Raji (cell line): ENCODE measurements around the gene CTNNA2.

Experiments used
- POLR2A ChIP-seq: IDR thresholded peaks from 2 replicates; pipeline ENCODE4 v1.6.1; 2011; ENCODE audit warnings: low read depth, low read length, control low read depth; ENCODE audit not compliant: insufficient read depth

Gene CTNNA2

GRCh38 chr2:80014637-80015036, 501.8 kb downstream of the CTNNA2 start:
- no peak for TF ChIP-seq POLR2A

- TF ChIP-seq POLR2A, result no peak
Observed at GRCh38 chr2:80016171-80016570, 503.3 kb downstream of the CTNNA2 start.

DNA sequence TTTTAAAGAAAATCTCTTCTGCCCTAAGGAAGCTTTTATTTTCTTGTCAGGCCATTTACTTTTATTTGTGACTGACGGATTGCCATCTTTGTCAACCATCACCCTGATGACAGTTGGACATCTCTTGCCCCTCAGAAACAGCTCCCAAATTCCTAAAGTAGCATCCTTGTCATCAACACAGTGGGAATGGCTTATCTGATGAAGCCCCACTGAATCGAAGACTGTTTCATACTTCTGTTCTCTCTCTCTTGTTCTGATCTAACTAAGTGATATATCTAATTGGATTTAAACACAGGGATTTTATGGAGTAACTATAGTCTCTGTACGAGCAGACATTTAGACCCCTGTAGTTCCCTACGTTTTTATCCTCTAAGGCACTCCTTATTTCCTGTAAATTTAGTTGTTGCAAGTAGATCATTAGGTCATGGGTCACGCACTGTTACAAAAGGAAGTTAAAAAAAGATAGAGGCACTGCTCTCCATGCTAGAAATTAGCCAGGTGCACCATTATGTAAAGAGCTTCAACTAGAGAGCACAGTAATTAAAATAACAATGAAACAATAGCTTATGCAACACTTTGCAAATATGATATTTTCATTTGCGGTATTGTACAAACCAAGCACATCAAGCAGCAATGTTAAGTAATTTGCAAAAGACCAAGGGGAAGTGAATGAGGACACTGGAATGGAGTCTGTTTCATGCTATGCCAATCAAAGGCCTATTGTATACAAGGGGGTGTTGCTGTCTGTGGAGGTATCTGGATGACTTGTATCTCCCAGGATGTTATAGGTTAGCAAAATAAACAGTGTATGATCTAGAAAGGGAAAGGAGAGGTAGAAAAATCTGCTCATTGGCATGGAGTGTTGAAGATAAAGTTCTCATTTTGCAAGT, 507.0 kb downstream of the CTNNA2 start:
- no peak for TF ChIP-seq POLR2A

DNA sequence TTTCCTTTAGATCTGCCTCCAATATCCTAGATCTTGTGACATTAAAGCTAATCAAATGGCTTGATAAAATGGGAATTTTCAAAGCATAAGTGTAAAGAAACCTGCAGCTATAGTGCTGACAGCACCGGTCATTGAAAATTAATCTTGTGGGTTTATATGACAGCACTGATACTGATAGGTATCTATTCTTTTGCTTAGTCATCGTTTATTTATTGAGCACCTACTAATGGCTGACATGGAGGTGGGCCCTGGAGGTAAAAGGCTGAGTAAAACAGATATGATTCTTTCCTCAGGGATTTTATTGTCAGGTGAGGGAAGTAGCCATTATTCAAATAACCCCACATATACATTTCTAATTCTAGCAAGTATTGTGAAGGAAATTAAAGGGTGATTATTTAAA, 509.2 kb downstream of the CTNNA2 start:
- no peak for TF ChIP-seq POLR2A

DNA sequence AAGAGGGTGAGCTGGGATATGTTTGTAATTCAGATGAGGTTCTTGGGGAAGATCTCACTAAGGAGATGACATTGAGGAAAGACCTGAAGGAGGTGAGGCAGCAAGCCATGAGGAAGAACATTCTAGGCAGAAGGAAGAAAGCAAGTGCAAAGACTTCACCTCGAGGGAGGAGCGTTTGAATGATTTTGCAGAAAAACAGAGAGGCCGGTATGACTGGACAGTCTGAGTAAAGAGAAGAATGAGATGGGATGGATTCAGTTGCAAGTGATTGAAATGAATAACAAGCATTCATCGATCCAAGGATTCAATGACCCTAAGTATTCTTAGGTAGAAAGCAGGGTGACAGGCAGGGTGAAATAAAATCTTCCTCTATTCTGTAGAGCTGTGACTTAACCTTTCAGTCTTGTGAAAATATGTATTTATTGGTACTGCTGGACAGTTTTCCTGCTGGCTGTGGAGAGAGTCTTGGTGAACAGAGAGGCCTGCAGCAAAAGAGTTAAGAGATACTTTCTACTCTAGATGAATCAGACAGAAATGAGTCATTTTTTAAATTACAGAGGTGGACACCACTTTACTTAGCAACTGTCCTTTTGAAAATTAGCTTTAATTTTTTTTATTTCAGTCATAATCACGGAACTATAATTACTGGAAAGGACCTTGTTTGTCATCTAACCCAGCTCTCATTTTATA, 513.3 kb downstream of the CTNNA2 start:
- no peak for TF ChIP-seq POLR2A

- TF ChIP-seq POLR2A, result no peak
Observed at GRCh38 chr2:80028051-80028450, 515.2 kb downstream of the CTNNA2 start.

DNA sequence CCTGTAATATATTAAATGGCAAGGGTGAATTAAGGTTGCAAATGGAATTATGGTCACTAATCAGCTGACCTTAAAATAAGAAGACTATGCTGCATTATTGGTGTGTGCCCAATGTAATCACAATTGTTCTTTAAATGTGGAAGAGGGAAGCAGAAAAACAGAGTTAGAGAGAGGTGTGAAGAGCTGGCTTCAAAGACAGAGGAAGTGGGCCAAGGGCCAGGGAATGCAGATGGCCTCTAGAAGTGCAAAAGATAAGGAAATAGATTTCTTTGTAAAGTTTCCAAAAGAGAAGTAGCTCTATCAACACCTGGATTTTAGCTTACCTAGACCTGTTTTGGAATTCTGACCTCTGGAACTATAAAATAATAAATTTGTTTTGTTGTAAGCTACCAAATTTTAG, 515.7 kb downstream of the CTNNA2 start:
- no peak for TF ChIP-seq POLR2A

- no peak for TF ChIP-seq POLR2A
Observed at GRCh38 chr2:80030135-80030534, 517.3 kb downstream of the CTNNA2 start.

- TF ChIP-seq POLR2A, result no peak
Observed at GRCh38 chr2:80035749-80036285, 523.0 kb downstream of the CTNNA2 start.

DNA sequence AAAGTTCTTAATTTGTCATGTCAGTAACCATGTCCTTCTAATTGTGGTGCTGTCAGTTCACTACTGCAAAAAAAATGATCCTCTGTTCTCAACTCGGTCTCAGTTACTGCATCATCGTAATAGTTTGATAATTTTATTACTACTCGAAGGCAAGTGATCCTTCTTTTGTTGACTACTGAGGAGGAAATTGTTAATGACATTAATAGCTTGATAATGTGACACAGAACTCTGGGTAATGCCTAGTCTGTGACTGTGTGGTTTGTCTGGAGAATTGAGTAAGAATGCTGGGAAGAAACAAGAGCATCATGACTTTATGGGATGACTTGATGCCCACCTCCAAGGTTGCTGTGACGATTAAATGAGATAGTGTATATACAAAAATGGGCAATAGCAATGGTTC, 524.5 kb downstream of the CTNNA2 start:
- no peak for TF ChIP-seq POLR2A

GRCh38 chr2:80040226-80040625, 527.4 kb downstream of the CTNNA2 start:
- TF ChIP-seq POLR2A, result no peak

DNA sequence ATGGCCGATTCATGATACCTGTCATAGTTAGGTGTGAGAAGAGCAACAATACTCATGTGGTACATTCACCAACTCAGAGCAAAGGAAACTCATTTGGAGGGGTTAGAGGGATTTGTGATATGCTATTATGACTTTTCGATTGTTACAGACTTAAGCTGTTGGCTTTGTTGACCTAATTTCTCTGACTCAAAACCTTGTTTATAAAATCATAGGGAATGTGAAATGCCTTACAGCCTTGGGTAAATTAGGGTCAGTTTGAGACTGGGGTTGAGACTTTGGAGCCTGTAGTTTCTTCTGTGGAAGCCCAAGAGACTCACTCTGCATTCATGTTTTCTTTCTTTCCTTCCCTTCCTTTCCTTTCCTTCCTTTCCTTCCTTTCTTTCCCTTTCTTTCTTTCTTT, 529.8 kb downstream of the CTNNA2 start:
- TF ChIP-seq POLR2A, result no peak

- TF ChIP-seq POLR2A, result no peak
Observed at GRCh38 chr2:80048296-80048695, 535.4 kb downstream of the CTNNA2 start.

- TF ChIP-seq POLR2A, result no peak
Observed at GRCh38 chr2:80050246-80050645, 537.4 kb downstream of the CTNNA2 start.

- TF ChIP-seq POLR2A, result no peak
Observed at GRCh38 chr2:80053522-80054345, 540.9 kb downstream of the CTNNA2 start.

- no peak for TF ChIP-seq POLR2A
Observed at GRCh38 chr2:80054346-80054675, 541.5 kb downstream of the CTNNA2 start.

DNA sequence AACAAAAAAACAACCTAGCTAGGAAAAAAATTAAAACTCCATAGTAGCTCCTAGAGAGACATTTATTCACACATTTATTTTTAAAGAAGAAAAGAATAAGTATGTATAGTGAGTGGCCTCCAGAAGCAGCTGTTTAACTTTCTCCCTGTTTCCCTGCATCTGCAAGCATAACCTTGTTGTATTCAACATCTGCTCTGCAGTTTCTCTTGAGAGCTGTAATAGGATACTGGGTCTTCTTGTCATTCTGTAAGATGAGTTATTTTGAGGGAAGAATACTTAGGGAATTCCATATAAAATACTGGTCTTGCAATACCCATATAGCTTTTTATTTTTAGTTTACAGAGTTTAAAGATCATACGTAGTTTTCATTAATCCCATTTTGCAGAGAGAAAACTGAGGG, 545.1 kb downstream of the CTNNA2 start:
- TF ChIP-seq POLR2A, result no peak
